Endometrial microvascular endothelial cells (primary cell): ENCODE results near the gene ARL6IP4. TPM values are rescaled to one million over a fixed set of nuclear protein-coding genes. Genes with fewer than 3 reads are reported as not detected.
"Not testable (repeated sequence)": the region's sequence is repeated elsewhere in the genome, so short reads cannot be mapped to it uniquely, and the experiment has no call there.

Experiments used
- in situ Hi-C: cut with HindIII; loops from 2 replicates; pipeline ENCODE4 v1.10.0; 2017; ENCODE audit warnings: low sequenced_read_pairs, low pct_unique_long_range_greater_than_20kb; ENCODE audit errors: inconsistent ontology term
- total RNA-seq: library from RNA; depleted of rRNA; stranded (reverse); fragments of >200 nt; gene quantifications from one replicate; pipeline ENCODE4 v1.2.3, GENCODE V29; 2015; ENCODE audit errors: inconsistent ontology term

Gene ARL6IP4
- total RNA-seq, 1 donor from 2014 or later, result 258 TPM

DNA sequence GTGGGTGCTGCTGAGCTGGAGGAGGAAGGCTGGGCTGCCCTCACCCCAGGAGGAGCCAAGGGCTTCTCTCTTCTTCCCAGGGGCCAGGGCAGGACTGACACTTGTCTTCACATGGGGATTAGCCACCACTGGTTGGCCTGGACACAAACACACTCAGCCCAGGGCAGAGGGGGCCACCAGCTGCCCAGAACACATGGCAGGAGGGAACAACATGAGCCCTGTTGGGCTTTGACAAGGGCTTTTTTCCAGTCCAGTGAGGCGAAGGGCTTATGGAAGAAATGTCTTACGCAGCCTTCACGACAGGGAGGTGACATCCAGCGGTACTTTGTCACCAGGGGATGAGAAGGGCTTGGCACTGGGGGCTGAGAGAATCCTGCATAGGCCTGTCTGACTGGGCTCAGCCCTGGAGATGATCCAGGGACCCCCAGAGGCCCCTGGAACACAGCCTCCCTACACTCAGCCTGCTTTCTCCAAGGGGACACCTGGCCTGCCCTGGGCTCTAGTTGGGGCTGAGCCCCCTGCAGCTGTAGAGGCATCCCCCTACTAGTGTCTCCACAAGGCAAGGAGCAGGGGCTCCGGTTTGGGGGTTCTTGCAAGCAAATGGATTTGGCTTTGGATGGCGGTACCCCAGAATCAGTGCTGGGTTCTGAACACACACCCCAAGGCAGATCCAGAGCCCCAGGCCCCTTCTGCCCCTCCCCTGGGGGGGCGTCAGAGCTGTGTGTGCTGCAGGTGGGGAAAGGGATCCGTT lies 18.9 kb downstream of the ARL6IP4 start:
- in situ Hi-C loops, result no loop called here

DNA sequence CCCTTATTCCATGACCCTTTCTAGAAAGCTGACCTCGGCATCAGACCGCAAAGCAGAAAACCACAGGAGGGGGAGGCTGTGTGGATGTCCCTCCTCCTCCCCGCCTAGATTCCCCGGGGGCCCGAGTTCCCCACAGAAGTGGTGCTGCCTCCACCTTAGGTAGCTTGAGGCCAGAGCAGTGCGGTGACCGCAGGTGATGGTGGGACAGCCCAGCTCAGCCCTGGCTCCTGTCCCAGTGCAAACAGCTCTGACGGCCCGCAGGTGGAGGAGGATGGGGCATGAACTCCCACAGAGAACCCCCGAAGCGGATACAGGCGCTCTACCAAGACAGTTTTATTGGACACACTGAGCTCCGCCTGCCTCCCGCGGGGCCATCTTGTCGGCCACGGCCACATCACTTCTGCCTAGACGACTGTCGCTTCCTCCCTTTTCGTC lies 19.5 kb downstream of the ARL6IP4 start:
- in situ Hi-C loops, result no loop called here

DNA sequence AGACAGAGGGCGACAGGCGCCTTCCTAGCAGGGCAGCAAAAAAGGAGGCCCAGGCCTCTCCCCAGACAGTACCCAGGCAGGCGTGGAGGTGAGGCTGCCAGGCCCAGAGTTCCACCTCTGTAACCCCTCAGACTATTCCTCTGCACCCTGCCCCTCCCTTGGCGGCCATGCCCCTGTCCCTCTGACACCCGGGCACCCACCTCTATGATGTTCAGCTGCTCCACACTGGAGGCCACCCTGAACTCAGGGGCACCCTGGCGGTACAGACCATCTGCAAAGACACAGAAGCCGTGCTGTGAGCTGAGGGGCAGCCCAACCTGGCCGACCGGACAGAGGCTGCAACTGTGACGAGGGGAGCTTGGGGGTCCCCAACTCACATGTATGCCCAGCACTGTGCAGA lies 20.1 kb downstream of the ARL6IP4 start:
- in situ Hi-C loops, result no loop called here

DNA sequence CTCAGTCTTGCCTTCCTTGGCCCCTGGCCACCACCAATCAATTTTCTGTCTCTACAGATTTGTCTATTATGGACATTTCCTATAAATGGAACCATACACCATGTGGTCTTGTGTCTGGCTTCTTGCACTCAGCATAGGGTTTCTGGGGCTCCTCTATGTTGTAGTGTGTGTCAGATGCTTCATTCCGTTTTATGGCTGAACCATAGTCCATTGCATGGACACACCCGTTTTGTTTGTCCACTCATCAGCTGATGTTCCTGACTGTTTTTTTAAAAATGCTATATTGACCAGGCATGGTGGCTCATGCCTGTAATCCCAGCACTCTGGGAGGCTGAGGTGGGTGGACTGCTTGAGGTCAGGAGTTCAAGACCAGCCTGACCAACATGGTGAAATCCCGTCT lies 21.0 kb downstream of the ARL6IP4 start:
- in situ Hi-C loops, result no loop called here

GRCh38 chr12:123003257-123003656 lies 22.8 kb downstream of the ARL6IP4 start:
- in situ Hi-C loops, result no loop called here

- in situ Hi-C loops, result no loop called here
Observed at GRCh38 chr12:123004287-123004686, 23.8 kb downstream of the ARL6IP4 start.

GRCh38 chr12:123005081-123005626 lies 24.7 kb downstream of the ARL6IP4 start:
- in situ Hi-C loops, result no loop called here

GRCh38 chr12:123006977-123007376 lies 26.5 kb downstream of the ARL6IP4 start:
- in situ Hi-C loops, result no loop called here

GRCh38 chr12:123010110-123010509 lies 29.6 kb downstream of the ARL6IP4 start:
- in situ Hi-C loops, result no loop called here

DNA sequence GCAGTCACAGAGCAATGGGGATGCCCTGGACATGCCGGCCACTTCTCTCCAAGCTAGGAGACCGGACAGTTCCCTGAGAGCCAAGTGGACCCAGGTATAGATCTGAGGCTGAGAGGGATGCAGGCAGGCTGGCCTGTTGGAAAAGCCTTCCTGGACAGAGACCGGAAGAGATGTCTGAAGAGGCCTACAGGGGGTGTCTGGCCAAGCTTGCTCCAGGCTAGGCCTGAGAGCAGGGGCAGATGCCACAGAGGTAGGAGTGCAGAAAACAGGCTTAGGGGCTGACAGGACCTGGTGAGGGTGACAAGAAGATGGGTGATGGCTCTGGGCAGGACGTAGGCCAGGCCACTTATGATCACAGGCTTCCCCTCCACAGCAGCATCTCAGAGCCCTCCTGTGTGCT lies 30.2 kb downstream of the ARL6IP4 start:
- in situ Hi-C loops, result no loop called here

DNA sequence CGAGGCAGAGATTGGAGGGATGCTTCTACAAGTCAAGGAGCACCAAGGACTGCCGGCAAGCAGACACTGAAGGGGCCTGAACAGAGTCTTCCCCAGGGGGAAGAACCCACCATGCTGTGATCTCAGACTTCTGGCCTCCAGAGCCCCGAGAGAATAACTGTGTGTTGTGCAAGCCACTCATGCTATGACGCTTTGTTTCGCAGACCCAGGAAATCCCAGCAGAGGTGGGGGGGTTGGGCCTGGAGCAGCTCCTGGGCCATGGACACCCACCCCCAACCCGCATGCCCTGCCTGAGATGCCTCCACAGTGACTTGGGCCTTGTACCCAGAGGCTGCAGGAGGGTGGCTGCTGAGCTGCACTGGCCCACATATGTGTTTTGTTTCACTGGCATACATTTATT lies 31.2 kb downstream of the ARL6IP4 start:
- in situ Hi-C loops, result no loop called here

DNA sequence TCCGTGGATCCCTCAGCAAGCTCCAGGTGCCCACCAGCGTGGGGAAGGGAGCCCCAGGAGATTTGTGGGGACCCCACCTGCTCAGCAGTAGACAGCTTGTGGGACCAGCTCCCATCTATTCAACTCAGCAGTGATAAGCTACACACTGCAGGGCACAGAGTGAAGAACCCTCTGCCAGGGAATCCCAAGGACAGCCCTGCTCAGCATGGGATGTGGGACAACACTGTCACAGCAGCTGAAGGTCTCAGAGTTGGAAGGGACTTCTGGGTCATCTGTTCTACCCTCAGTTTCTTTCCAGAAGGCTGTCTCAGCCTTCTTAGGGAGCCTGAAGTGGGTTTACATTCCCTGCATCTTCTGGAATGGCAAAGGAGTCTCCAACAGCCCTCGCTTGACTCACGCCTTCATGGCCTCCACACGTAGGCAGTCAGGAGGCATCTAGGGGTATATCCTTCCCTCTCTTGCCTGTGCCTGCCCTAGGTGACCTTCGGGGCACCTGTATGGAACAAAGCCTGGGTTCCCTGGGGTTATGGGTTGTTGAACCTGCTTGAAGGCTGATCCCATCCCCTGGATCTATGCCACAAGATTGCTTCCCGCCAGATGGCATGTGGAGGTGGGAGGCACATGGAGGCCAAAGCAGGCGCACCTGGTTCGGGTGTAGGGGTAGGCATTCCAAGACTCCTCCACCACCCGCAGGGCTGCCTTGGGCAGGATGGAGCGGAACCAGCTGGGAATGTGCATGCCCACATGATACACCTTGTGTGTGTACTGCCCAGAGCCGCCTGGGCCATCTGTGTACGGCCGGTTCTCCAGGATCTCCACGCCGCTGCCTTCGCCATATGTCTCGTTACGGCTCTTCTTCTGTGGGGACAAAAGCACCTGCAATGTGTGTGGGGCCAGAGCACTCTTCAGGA lies 33.0 kb downstream of the ARL6IP4 start:
- in situ Hi-C loops, result no loop called here

- in situ Hi-C loops, result not testable (repeated sequence)
Observed at GRCh38 chr12:123014473-123014872, 34.0 kb downstream of the ARL6IP4 start.

GRCh38 chr12:123017753-123018152 lies 37.3 kb downstream of the ARL6IP4 start:
- in situ Hi-C loops, result no loop called here

DNA sequence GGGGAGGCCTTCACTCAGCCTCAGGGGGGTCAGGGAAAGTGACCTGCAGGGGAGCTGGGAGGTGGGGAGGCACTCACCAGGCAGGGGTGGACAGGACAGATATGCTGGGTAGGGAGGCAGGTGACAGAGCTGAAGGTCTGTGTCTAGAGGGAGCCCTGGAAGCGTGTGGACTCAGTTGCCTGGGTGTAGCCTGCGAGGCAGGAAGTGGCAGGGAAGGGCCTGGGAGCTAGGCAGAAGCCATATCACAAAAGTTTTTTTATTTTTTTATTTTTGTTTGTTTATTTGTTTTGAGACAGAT lies 39.3 kb downstream of the ARL6IP4 start:
- in situ Hi-C loops, result no loop called here

- in situ Hi-C loops, result no loop called here
Observed at GRCh38 chr12:123021688-123022604, 41.5 kb downstream of the ARL6IP4 start.

GRCh38 chr12:123022846-123023245 lies 42.4 kb downstream of the ARL6IP4 start:
- in situ Hi-C loops, result no loop called here

DNA sequence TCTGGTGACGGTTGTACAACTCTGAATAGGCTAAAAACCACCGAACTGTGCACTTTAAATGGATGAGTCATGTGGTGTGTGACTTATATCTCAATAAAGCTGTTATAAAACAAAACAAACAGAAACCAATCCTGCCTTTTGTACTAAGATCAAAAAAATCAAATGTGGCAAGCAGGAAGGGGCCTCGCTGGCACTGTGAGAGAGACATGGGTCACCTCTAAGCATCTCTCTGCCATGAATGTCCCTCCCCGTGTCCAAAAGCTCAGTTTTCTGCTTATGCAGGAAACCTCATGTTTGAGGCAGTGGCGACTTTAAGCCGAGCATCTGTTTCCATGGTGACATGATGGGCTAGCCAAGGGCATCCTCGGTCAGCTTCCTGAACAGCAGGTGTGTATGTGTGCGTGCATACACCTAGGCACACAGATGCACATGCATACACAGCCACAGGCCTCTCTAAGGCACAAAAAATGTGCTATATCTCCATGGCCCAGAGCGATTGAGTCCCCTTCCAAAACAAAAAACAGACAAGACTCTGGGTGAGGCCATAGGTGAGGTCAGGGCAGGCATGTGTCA lies 44.4 kb downstream of the ARL6IP4 start:
- in situ Hi-C loops, result no loop called here
